ENCODE results near the gene CBFB. TPM values are rescaled to one million over a fixed set of nuclear protein-coding genes. Genes with fewer than 3 reads are reported as not detected.

CBFB gene
- total and polyA plus RNA-seq, 12 donors: 13.0 to 41.2 (median 27.1) TPM

DNA sequence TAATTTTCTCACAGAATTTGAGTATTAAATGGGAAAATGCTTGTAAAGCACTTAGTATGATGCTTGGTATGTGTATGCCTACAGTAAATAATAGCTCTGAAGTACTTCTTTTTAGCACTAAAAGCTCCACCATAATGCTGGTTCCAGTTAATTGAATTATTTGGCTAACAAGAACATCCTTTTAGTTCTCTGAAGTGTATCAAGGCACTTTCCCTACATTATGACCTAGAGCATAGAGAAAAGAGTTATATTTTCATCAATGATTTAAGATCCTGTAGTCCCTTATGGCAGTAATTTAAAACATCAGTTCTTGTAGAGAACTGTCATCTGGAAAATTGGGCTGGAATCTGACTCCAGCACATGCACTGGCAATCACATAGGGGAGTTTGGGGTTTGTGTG is 58.9 kb downstream of the CBFB start:
- H3K27ac ChIP-seq: no peak overlapping the region
- H3K36me3 ChIP-seq (replicated peaks in 1 of 2): peaks cover 0 to 9% of the 10 kb centered on the region in 2 donors
- DNase-seq: no peak
- H3K4me3 ChIP-seq: no peak overlapping the region
- H3K9me3 ChIP-seq (replicated peaks in 1 of 3): no peaks in the 10 kb centered on the region
- TF ChIP-seq POLR2A (IDR thresholded peaks at IDR 0.05): no peak
- no peaks in the 10 kb centered on the region for H3K27me3 ChIP-seq
- intact Hi-C loops (cut with DNase I): no loop called here
- H3K4me1 ChIP-seq (replicated peaks in 1 of 2): no peaks in the 10 kb centered on the region

DNA sequence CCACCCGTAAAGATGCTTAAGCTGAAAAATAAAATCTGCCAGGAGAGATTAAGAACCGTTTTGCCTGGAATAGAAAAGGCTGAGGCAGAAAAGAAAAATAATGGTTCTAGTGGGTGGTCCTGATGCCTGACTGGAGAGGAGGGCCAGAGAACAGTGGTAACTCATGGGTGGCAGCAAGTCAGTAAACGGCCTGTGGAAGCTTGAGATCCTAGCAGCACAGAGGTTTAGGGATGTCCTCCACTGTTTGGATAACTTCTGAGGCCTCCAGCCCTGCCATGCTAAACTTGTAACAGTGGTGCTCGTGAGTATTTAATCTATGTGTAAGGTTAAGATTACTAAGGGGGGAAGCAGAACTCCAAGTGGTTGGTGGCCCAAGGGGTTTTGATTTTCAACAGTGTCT is 59.6 kb downstream of the CBFB start:
- Histone ChIP-seq H3K9me3 (replicated peaks in 1 of 3) (no peaks in the 10 kb centered on the region), H3K27ac (no peak overlapping the region), H3K4me1 (replicated peaks in 1 of 2) (no peaks in the 10 kb centered on the region), H3K27me3 (no peaks in the 10 kb centered on the region), H3K4me3 (no peak overlapping the region), H3K36me3 (replicated peaks in 1 of 2) (peaks cover 0 to 7% of the 10 kb centered on the region in 2 donors)
- intact Hi-C loops (cut with DNase I): no loop called here
- TF ChIP-seq CTCF (IDR thresholded peaks at IDR 0.05): no peak
- TF ChIP-seq POLR2A (IDR thresholded peaks at IDR 0.05): no peak
- WGBS, 4 donors: 76 to 85% (median 76%) methylated on average over 4 of the region's 4 CpGs
- DNase-seq: no peak

GRCh38 chr16:67089101-67089500 is 60.2 kb downstream of the CBFB start:
- H3K27me3 ChIP-seq: no peaks in the 10 kb centered on the region
- intact Hi-C loops (cut with DNase I): no loop called here
- no peak for DNase-seq
- no peak overlapping the region for H3K27ac ChIP-seq
- no peaks in the 10 kb centered on the region for H3K9me3 ChIP-seq (replicated peaks in 1 of 3)
- TF ChIP-seq CTCF (IDR thresholded peaks at IDR 0.05) (no peak), POLR2A (IDR thresholded peaks at IDR 0.05) (no peak)
- no peaks in the 10 kb centered on the region for H3K4me1 ChIP-seq (replicated peaks in 1 of 2)
- H3K4me3 ChIP-seq: no peak overlapping the region
- H3K36me3 ChIP-seq (replicated peaks in 1 of 2): peaks cover 0 to 3% of the 10 kb centered on the region in 2 donors

DNA sequence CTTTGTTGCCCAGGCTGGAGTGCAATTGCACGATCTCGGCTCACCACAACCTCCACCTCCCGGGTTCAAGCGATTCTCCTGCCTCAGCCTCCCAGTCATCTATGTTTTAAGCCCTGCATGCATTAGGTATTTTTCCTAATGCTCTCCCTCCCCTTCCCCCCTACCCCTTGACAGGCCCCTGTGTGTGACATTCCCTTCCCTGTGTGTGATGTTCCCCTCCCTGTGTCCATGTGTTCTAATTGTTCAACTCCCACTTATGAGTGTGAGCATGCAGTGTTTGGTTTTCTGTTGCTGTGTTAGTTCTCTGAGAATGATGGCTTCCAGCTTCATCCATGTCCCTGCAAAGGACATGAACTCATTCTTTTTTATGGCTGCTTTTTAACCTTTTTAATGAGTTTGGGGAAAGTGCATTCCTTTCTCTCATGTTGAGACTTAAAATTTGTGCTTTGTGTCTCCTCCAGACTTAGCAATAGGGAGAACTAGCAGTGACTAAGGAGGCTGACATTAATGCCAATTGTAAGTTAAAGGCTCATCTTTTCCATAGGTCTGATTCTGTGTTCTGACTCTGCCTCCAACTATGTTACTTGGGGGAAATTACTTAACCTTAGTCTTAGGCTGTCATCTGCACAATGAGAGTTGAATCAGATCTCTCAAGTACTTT is 63.1 kb downstream of the CBFB start:
- Histone ChIP-seq H3K27me3 (no peaks in the 10 kb centered on the region), H3K9me3 (replicated peaks in 1 of 3) (no peaks in the 10 kb centered on the region), H3K4me1 (replicated peaks in 1 of 2) (no peaks in the 10 kb centered on the region), H3K27ac (no peak overlapping the region), H3K36me3 (replicated peaks in 1 of 2) (peaks cover 0 to 3% of the 10 kb centered on the region in 2 donors), H3K4me3 (no peak overlapping the region)
- no peak for DNase-seq
- TF ChIP-seq POLR2A (IDR thresholded peaks at IDR 0.05): no peak
- no peak for TF ChIP-seq CTCF (IDR thresholded peaks at IDR 0.05)
- intact Hi-C loops (cut with DNase I): no loop called here
- 84 to 92% (median 91%) methylated on average over 4 of the region's 4 CpGs for WGBS, 4 donors

DNA sequence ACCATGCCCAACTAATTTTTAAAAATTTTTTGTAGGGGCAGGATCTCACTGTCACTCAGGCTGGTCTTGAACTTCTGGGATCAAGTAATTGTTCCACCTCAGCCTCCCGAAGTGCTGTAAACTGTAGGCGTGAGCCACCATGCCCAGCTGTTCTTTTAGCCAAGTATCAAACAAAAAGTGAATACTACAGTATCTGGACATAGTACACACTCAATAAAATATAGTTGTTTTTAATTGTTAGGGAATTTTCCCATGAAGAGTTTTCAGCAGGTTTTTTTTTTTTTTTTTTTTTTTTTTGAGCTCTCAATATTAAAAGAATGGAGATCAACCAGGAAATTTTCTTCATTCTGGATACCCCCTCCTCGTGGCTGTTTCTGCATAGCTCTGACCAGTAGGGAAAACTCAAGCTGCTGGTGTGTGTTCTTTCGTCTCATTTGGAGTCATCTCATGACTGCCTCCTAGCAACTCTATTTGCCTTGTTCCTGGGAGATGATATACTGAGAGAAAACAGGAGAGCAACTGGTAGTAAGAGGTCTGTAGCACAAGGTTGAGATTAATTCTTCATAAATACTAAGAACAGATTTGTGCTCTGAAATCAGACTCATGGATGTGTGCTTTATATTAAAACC is 64.3 kb downstream of the CBFB start:
- Histone ChIP-seq H3K36me3 (replicated peaks in 1 of 2) (peaks cover 0 to 3% of the 10 kb centered on the region in 2 donors), H3K4me1 (replicated peaks in 1 of 2) (no peaks in the 10 kb centered on the region), H3K4me3 (no peak overlapping the region), H3K9me3 (replicated peaks in 1 of 3) (no peaks in the 10 kb centered on the region), H3K27ac (no peak overlapping the region), H3K27me3 (no peaks in the 10 kb centered on the region)
- 91 to 97% (median 94%) methylated on average over 4 of the region's 4 CpGs for WGBS, 4 donors
- DNase-seq: no peak
- intact Hi-C loops (cut with DNase I): no loop called here
- TF ChIP-seq POLR2A (IDR thresholded peaks at IDR 0.05) (no peak), CTCF (IDR thresholded peaks at IDR 0.05) (no peak)

Measured in adrenal gland (tissue), 12 donors.